SU-DHL-6 (cell line): ENCODE measurements around the gene SGCD.

Experiments used
- EZH2phosphoT487 ChIP-seq: fragments of 200-600 bp; sonication (generic), shearing (Covaris generic); conservative IDR thresholded peaks from 2 replicates; pipeline ENCODE4 v1.6.1; 2018; ENCODE audit warnings: mild to moderate bottlenecking, antibody characterized with exemption, low read length, moderate library complexity, mixed read lengths
- TF ChIP-seq, protein P1 (sequence below): fragments of 200-600 bp; sonication (generic); IDR thresholded peaks from one replicate; pipeline ENCODE4 v1.5.1; 2017; ENCODE audit warnings: antibody characterized with exemption, mild to moderate bottlenecking, low read length, moderate library complexity; ENCODE audit not compliant: insufficient read depth, poor library complexity, severe bottlenecking

DNA sequence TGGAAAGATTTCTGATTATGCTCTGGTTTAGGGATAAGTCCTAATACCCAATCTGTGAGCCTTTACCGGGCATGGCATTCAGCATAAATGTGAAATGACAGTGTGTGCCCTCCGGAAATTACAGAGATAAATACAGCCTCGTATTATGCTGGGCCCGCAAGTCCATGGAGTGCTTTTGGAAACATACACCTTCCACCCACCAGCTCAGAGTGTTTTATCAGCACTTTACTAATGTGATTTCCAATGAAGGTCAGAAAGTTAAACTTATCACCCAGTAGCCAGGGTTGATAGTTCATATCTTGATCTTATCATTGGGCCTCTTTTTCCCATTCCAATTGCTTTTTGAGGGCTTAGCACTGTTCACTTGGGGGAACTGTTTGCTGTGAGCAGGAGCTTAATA lies 94.8 kb downstream of the SGCD start:
- TF ChIP-seq, protein P1, sequence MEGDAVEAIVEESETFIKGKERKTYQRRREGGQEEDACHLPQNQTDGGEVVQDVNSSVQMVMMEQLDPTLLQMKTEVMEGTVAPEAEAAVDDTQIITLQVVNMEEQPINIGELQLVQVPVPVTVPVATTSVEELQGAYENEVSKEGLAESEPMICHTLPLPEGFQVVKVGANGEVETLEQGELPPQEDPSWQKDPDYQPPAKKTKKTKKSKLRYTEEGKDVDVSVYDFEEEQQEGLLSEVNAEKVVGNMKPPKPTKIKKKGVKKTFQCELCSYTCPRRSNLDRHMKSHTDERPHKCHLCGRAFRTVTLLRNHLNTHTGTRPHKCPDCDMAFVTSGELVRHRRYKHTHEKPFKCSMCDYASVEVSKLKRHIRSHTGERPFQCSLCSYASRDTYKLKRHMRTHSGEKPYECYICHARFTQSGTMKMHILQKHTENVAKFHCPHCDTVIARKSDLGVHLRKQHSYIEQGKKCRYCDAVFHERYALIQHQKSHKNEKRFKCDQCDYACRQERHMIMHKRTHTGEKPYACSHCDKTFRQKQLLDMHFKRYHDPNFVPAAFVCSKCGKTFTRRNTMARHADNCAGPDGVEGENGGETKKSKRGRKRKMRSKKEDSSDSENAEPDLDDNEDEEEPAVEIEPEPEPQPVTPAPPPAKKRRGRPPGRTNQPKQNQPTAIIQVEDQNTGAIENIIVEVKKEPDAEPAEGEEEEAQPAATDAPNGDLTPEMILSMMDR: no peak
- TF ChIP-seq EZH2phosphoT487: no peak
